ENCODE data around the gene LDLRAD3.

LDLRAD3 gene

GRCh38 chr11:36156817-36157519 is 213.1 kb downstream of the LDLRAD3 start:
- H3K79me2 ChIP-seq (ENCODE audit: insufficient read depth, low read length), result no peaks in the 10 kb centered on the region
- no peak overlapping the region for H3K4me2 ChIP-seq (ENCODE audit: low read depth, low read length, poor library complexity, severe bottlenecking)

GRCh38 chr11:36160091-36160490 is 216.2 kb downstream of the LDLRAD3 start:
- H3K27me3 ChIP-seq (ENCODE audit: insufficient read depth, low read length, poor library complexity, severe bottlenecking), result no peaks in the 10 kb centered on the region
- H4K20me1 ChIP-seq (ENCODE audit: insufficient read depth, low read length, poor library complexity, severe bottlenecking), result no peaks in the 10 kb centered on the region
- no peaks in the 10 kb centered on the region for H3K9me2 ChIP-seq (replicated peaks; ENCODE audit: low read depth, low read length)
- H3K4me2 ChIP-seq (ENCODE audit: low read depth, low read length, poor library complexity, severe bottlenecking), result no peak overlapping the region
- H3K4me1 ChIP-seq (ENCODE audit: insufficient read depth, low read length, poor library complexity, severe bottlenecking), result no peaks in the 10 kb centered on the region
- H2AFZ ChIP-seq (ENCODE audit: low read length), result no peak overlapping the region
- H3K9ac ChIP-seq (ENCODE audit: low read depth, low read length, poor library complexity, severe bottlenecking), result no peak overlapping the region
- no peaks in the 10 kb centered on the region for H3K36me3 ChIP-seq (ENCODE audit: insufficient read depth, low read length)
- no peaks in the 10 kb centered on the region for H3K9me3 ChIP-seq (ENCODE audit: insufficient read depth, low read depth, low read length)
- no peaks in the 10 kb centered on the region for H3K79me2 ChIP-seq (ENCODE audit: insufficient read depth, low read length)
- TF ChIP-seq CTCF (conservative IDR thresholded peaks at IDR 0.05; ENCODE audit: low read length), result no peak
- TF ChIP-seq EZH2phosphoT487 (IDR thresholded peaks at IDR 0.05; ENCODE audit: borderline replicate concordance), result no peak
- no peaks in the 10 kb centered on the region for H3F3A ChIP-seq (ENCODE audit: low read depth)
- H3K4me3 ChIP-seq (ENCODE audit: low read length, poor library complexity, severe bottlenecking), result no peak overlapping the region

More at GRCh38 chr11:36156817-36157519, 213.1 kb downstream of the LDLRAD3 start:
- Histone ChIP-seq H2AFZ (ENCODE audit: low read length) (no peak overlapping the region), H3K4me1 (ENCODE audit: insufficient read depth, low read length, poor library complexity, severe bottlenecking) (no peaks in the 10 kb centered on the region), H3K9me2 (replicated peaks; ENCODE audit: low read depth, low read length) (no peaks in the 10 kb centered on the region), H3F3A (ENCODE audit: low read depth) (no peaks in the 10 kb centered on the region), H3K9ac (ENCODE audit: low read depth, low read length, poor library complexity, severe bottlenecking) (no peak overlapping the region), H3K27me3 (ENCODE audit: insufficient read depth, low read length, poor library complexity, severe bottlenecking) (no peaks in the 10 kb centered on the region), H4K20me1 (ENCODE audit: insufficient read depth, low read length, poor library complexity, severe bottlenecking) (no peaks in the 10 kb centered on the region), H3K36me3 (ENCODE audit: insufficient read depth, low read length) (no peaks in the 10 kb centered on the region), H3K4me3 (ENCODE audit: low read length, poor library complexity, severe bottlenecking) (no peak overlapping the region), H3K9me3 (ENCODE audit: insufficient read depth, low read depth, low read length) (no peaks in the 10 kb centered on the region)
- TF ChIP-seq CTCF (conservative IDR thresholded peaks at IDR 0.05; ENCODE audit: low read length), result no peak
- TF ChIP-seq EZH2phosphoT487 (IDR thresholded peaks at IDR 0.05; ENCODE audit: borderline replicate concordance), result no peak

- no peaks in the 10 kb centered on the region for H3K9me3 ChIP-seq (ENCODE audit: insufficient read depth, low read depth, low read length)
- no peak for TF ChIP-seq CTCF (conservative IDR thresholded peaks at IDR 0.05; ENCODE audit: low read length)
- TF ChIP-seq EZH2phosphoT487 (IDR thresholded peaks at IDR 0.05; ENCODE audit: borderline replicate concordance), result no peak
- H3K9me2 ChIP-seq (replicated peaks; ENCODE audit: low read depth, low read length), result no peaks in the 10 kb centered on the region
- H3K4me2 ChIP-seq (ENCODE audit: low read depth, low read length, poor library complexity, severe bottlenecking), result no peak overlapping the region
- H3K4me3 ChIP-seq (ENCODE audit: low read length, poor library complexity, severe bottlenecking), result no peak overlapping the region
- no peaks in the 10 kb centered on the region for H4K20me1 ChIP-seq (ENCODE audit: insufficient read depth, low read length, poor library complexity, severe bottlenecking)
- no peaks in the 10 kb centered on the region for H3F3A ChIP-seq (ENCODE audit: low read depth)
- no peaks in the 10 kb centered on the region for H3K36me3 ChIP-seq (ENCODE audit: insufficient read depth, low read length)
- H3K9ac ChIP-seq (ENCODE audit: low read depth, low read length, poor library complexity, severe bottlenecking), result no peak overlapping the region
- no peaks in the 10 kb centered on the region for H3K27me3 ChIP-seq (ENCODE audit: insufficient read depth, low read length, poor library complexity, severe bottlenecking)
- H3K4me1 ChIP-seq (ENCODE audit: insufficient read depth, low read length, poor library complexity, severe bottlenecking), result no peaks in the 10 kb centered on the region
- no peak overlapping the region for H2AFZ ChIP-seq (ENCODE audit: low read length)
- no peaks in the 10 kb centered on the region for H3K79me2 ChIP-seq (ENCODE audit: insufficient read depth, low read length)
Observed at GRCh38 chr11:36161572-36161971, 217.7 kb downstream of the LDLRAD3 start.

Measured in Loucy (cell line).